Germinal center (tissue), 1 donor: ENCODE results near the gene B4GALT2.

ENCODE experiments used
- DNase-seq: peaks from one replicate; pipeline ENCODE4 v3.0.0; 2012; ENCODE audit warnings: mixed read lengths, low spot score

Gene B4GALT2

DNA sequence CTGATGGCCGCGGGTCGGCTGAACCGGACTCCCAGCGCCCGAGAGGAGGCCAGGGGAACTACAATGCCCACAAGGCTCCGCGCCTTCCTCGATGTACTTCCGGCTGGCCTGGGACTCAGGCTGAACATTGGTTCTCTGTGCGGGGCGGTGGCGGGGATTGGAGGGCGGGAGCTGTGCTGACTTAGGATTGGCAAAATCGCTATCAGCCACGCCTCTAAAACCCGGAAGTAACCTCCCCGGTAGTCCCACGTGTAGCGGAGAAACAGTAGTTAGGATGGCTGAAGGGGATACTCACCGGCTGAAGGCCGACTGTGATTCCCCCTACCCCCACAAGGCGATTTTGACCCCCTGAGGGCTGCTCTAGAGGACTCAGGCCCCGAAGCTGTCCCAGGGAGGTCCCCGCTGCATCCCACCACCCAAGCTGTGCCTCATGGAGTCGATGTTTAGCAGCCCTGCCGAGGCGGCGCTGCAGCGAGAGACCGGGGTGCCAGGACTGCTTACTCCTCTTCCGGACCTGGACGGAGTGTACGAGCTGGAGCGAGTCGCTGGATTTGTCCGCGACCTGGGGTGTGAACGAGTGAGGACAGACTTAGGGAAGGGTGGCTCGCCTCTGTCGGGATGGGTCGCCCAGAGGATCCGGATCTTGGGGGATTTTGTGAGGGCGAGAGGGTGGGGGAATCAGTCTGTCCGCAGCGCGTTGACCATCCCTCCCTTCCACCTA, 9.1 kb upstream of the B4GALT2 start, which contains the start of gene DPH2:
Gene DPH2, plus strand, starts transcription at position 265 of the 721 bp plus-strand sequence. Its CDS starts 166 bp downstream, at position 431.
- peak; percentile 99 for DNase-seq

- no peak for DNase-seq
Observed at GRCh38 chr1:43970502-43970901, 8.5 kb upstream of the B4GALT2 start.

DNA sequence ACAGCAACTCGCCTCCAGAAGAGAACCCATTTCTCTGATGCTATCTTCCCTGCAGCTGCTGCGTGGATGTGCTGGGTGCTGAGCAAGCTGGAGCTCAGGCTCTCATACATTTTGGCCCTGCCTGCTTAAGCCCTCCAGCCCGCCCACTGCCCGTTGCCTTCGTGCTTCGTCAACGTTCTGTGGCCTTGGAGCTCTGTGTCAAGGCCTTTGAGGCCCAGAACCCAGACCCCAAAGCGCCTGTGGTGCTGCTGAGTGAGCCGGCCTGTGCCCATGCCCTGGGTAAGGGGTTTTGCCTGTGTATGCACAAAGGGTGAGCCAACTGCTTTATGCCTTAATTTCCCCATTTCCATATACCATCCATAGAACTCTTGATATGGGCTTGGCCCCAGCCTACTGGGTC, 8.1 kb upstream of the B4GALT2 start:
- DNase-seq = no peak

DNA sequence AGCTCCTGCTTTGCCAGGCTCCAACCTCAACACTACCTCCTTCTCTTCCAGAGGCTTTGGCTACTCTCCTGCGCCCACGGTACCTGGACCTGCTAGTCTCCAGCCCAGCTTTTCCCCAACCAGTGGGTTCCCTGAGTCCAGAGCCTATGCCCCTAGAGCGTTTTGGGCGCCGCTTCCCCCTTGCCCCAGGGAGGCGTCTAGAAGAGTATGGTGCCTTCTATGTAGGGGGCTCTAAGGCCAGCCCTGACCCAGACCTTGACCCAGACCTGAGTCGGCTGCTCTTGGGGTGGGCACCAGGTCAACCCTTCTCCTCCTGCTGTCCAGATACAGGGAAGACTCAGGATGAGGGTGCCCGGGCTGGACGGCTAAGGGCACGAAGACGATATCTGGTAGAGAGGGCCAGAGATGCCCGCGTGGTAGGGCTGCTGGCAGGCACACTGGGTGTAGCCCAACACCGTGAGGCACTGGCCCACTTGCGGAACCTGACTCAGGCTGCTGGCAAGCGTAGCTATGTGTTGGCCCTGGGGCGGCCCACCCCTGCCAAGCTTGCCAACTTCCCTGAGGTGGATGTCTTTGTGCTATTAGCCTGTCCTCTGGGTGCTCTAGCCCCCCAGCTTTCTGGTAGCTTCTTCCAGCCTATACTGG, 7.6 kb upstream of the B4GALT2 start:
- no peak for DNase-seq

- no peak for DNase-seq
Observed at GRCh38 chr1:43973981-43974442, 5.0 kb upstream of the B4GALT2 start.

DNA sequence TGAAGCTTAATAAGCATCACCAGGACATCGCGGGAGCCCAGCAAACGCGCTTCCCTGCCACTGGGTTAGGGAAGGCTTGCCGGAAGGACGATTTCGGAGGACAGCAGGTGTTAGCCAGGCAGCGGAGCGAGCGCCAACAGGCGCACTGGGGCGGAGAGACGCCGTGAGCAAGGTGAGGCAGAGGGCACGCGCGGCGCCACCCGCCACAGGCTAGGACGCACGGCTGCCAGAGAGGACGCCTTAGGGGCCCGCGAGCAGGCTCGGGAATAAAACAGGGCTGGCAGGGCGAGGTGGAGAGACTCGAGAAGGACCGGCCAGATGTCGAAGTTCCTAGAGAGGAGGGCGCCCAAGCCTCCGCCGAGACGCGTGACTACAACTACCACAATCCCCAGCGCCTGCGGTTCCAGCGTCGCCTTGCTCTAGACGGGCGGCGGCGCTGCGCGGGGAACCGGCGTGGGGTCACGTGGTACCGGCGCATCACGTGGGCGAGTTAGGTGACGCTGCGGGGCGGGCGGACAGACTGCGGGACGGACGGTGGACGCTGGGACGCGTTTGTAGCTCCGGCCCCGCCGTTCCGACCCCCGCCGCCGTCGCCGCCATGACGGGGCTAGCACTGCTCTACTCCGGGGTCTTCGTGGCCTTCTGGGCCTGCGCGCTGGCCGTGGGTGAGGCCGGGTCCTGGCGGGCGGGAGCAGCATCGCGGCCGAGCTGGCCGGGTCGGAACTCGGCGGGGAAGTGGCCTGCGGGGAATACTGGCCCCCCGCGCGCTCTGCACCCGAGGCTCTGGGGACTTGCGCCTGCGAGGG, 4.4 kb upstream of the B4GALT2 start, which contains the start of gene ATP6V0B:
Gene ATP6V0B, plus strand, starts transcription at position 518 of the 806 bp plus-strand sequence. Its CDS starts 81 bp downstream, at position 599.
- peak; percentile 94 for DNase-seq

GRCh38 chr1:43975249-43975961, 3.6 kb upstream of the B4GALT2 start:
- DNase-seq = peak; percentile 73

- no peak for DNase-seq
Observed at GRCh38 chr1:43976045-43976444, 3.0 kb upstream of the B4GALT2 start.

GRCh38 chr1:43976890-43977289, 2.1 kb upstream of the B4GALT2 start:
- DNase-seq = no peak

DNA sequence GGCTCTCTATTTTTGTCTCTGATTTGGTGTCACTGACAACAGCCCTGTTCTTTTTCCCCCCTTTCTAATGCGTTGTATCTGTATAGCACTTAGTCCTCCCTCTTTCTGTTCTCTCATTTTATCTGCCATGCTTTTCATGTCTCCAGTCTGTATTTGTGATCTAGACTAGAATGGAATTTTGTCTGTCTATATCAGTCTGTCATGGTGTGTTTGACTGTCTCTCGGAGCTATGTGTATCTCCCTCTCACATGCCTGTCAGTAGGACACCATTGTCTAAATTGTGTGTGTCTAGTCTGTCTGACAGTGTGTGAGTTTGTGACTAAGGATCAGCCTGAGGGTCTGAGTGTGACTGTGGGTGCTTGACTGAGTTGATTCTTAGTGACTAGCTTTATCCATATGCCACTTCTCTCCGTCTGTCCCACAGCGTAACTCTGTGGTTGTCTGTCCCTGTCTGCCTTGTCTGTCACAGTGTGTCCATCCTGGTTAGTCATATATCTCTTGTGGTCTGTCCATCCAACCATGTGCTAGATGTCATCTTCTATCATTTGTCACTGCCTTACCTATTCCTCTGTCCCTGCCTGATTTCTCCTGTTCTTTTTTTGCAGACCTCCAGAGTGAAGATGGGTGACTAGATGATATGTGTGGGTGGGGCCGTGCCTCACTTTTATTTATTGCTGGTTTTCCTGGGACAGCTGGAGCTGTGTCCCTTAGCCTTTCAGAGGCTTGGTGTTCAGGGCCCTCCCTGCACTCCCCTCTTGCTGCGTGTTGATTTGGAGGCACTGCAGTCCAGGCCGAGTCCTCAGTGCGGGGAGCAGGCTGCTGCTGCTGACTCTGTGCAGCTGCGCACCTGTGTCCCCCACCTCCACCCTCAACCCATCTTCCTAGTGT, 1.4 kb upstream of the B4GALT2 start:
- DNase-seq = no peak

DNA sequence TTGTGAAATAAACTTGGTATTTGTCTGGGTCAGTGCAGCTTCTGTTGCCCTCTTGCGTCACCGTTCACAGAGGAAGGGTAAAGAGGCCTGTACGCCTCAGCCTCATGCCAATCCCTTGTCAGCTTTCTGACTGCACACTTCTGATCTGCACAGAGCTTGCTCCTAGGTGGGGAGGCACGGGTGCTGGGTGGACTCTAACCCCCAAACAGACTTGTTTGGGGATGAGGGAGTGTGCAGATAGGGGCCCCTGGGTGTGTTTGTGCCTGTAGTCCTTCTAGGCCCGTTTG, 803 bp upstream of the B4GALT2 start:
- DNase-seq = no peak

DNA sequence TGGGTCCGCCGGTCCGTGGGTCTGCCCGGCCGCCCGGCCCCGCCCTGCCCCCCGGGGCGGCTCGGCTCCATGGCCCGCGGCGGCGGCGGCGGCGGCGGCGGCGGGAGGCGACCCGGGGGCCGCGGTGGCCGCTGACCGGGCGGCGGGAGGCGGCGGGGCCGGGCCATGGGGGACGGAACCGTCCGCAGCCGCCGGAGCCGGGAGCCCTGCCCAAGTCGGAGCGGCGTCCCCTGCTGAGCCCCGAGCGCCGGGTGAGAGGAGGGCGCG, 184 bp downstream of the B4GALT2 start:
- no peak for DNase-seq

- DNase-seq = no peak
Observed at GRCh38 chr1:43979528-43980254, 681 bp downstream of the B4GALT2 start.

DNA sequence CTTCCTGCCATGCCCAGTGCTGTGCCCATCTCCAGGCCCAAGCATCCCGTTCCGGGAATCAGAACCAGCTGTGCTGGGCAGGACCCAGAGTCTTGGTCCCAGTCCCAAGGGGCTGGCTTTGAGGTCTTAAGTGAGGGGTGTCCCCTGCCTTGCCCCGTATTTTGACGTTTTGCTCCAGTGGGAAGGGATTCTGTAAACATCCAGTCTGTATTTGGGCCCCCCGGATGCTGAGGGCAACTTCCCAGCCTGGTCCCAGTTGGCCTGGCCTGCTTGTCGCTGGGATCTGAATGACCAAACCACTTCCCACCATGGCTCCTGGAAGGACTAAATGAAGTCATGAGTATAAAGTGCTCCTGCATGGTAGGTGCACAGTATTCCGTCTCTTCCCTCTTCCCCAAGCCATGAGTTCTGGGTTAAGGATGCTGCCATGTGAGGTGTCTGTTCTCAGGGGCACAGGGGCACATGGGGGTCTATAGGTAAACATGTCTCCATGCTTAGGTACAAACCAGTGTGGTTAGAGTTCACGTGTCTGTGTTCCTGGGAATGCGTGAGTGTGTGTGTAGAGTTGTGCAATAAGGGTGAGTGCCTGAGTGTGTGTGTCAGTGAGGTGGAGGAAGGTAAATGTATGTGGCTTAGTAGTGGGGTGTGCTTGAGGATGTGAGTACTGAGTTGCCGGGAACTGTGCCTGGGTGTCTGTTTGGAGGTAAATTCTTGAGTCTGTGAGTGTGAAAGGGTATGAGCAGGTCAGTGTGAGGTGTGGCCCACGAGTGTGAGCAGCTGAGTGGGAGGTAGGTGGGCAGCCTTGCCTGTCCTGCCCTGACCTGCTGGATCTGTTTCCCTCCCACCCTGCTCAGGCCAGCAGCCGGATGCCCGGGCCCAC, 1.5 kb downstream of the B4GALT2 start:
- DNase-seq = no peak

GRCh38 chr1:43981135-43981491, 2.1 kb downstream of the B4GALT2 start:
- DNase-seq = no peak

GRCh38 chr1:43981636-43982035, 2.6 kb downstream of the B4GALT2 start:
- no peak for DNase-seq

- DNase-seq = no peak
Observed at GRCh38 chr1:43982241-43982640, 3.2 kb downstream of the B4GALT2 start.

- no peak for DNase-seq
Observed at GRCh38 chr1:43982808-43983207, 3.8 kb downstream of the B4GALT2 start.

DNA sequence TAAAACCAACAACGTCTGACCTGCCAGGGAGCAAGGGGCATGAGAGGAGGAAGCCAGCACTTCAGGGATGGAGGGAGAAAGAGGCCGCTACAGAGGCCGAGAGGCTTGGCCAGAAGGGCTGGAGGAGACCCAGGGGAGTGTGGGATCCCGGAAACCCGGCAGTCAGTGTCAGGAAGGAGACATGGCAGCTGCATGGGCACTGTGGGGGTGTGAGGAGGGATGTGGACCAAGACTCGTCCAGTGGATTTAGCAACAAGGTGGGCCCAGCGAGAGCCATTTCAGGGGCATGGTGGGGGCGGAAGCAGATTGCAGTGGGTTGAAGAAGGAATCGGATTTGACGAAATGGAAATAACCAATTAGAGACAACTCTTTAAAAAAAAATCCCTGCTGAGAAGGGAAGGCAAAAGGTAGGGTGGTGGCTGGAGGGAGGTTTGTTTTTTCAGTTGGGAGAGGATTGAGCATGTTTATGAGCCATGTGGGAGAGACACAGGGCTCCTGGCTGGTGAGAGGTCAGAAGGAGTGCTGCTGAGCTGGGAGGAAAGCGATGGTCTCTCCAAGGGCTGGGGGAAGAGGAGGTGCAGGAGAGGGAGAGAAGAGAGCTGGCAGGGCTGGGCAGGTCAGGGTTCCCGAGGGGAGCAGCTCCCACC, 4.4 kb downstream of the B4GALT2 start:
- no peak for DNase-seq
